SK-N-SH treated with all-trans-retinoic acid at 6 μM for 48 hours (cell line): Measurements from ENCODE around the gene PKD1.
A peak's percentile ranks its signal among the peaks of the same experiment; 100 is the strongest.
"Not testable (repeated sequence)": the region's sequence is repeated elsewhere in the genome, so short reads cannot be mapped to it uniquely, and the experiment has no call there.

ENCODE experiments used
- ATAC-seq: fragments of 200-7000 bp; cut with Tn5 transposase; 3 replicates; pipeline ENCODE4 v1.9.1; 2020; ENCODE audit warnings: mild to moderate bottlenecking, moderate library complexity
- ARNTL ChIP-seq: fragments of 450-650 bp; formaldehyde crosslinking; IDR thresholded peaks from 2 replicates; pipeline ENCODE4 v1.5.0; 2020; ENCODE audit warnings: low read depth, mild to moderate bottlenecking, moderate library complexity, borderline replicate concordance
- BACH2 ChIP-seq: fragments of 250-450 bp; sonication (Bioruptor Pico); IDR thresholded peaks from 2 replicates; pipeline ENCODE4 v1.9.0; 2021; ENCODE audit warnings: mild to moderate bottlenecking, borderline replicate concordance
- ESRRG ChIP-seq: fragments of 250-450 bp; sonication (Bioruptor Pico); IDR thresholded peaks from 2 replicates; pipeline ENCODE4 v1.6.1; 2021; ENCODE audit warnings: mild to moderate bottlenecking
- GLIS3 ChIP-seq: fragments of 250-450 bp; sonication (Bioruptor Pico); IDR thresholded peaks from 2 replicates; pipeline ENCODE4 v1.5.0; 2020; ENCODE audit warnings: mild to moderate bottlenecking, moderate library complexity
- OSR1 ChIP-seq: fragments of 250-450 bp; sonication (Bioruptor Pico); IDR thresholded peaks from 2 replicates; pipeline ENCODE4 v1.8.0; 2022; ENCODE audit warnings: moderate library complexity, mild to moderate bottlenecking, inconsistent platforms
- PATZ1 ChIP-seq: fragments of 250-450 bp; sonication (Bioruptor Pico); IDR thresholded peaks from 2 replicates; pipeline ENCODE4 v1.8.0; 2020; ENCODE audit warnings: mild to moderate bottlenecking, moderate library complexity, borderline replicate concordance
- RARB ChIP-seq: fragments of 250-450 bp; sonication (Bioruptor Pico); IDR thresholded peaks from 2 replicates; pipeline ENCODE4 v1.8.0; 2021; ENCODE audit warnings: mild to moderate bottlenecking, moderate library complexity
- SNAI2 ChIP-seq: fragments of 250-450 bp; sonication (Bioruptor Pico); IDR thresholded peaks from 2 replicates; pipeline ENCODE4 v1.5.0; 2020; ENCODE audit warnings: mild to moderate bottlenecking, moderate library complexity
- ZC3H10 ChIP-seq: fragments of 250-450 bp; sonication (Bioruptor Pico); IDR thresholded peaks from 2 replicates; pipeline ENCODE4 v1.5.1; 2021; ENCODE audit warnings: mild to moderate bottlenecking, moderate library complexity
- ZFP3 ChIP-seq: fragments of 250-450 bp; sonication (Bioruptor Pico); IDR thresholded peaks from 2 replicates; pipeline ENCODE4 v1.5.0; 2020; ENCODE audit warnings: mild to moderate bottlenecking, moderate library complexity
- ZNF70 ChIP-seq: fragments of 450-650 bp; formaldehyde crosslinking; IDR thresholded peaks from 2 replicates; pipeline ENCODE4 v1.5.0; 2020; ENCODE audit warnings: mild to moderate bottlenecking, moderate library complexity
- ZNF8 ChIP-seq: fragments of 450-650 bp; formaldehyde crosslinking; IDR thresholded peaks from 2 replicates; pipeline ENCODE4 v1.5.0; 2020; ENCODE audit warnings: mild to moderate bottlenecking, moderate library complexity
- TF ChIP-seq, protein P1 (sequence below): fragments of 250-450 bp; sonication (Bioruptor Pico); IDR thresholded peaks from 2 replicates; pipeline ENCODE4 v1.5.1; 2021; ENCODE audit warnings: mild to moderate bottlenecking, moderate library complexity
- TF ChIP-seq, protein P2 (sequence below): fragments of 250-450 bp; sonication (Bioruptor Pico); IDR thresholded peaks from 2 replicates; pipeline ENCODE4 v1.5.0; 2020; ENCODE audit warnings: mild to moderate bottlenecking, moderate library complexity

Gene PKD1

DNA sequence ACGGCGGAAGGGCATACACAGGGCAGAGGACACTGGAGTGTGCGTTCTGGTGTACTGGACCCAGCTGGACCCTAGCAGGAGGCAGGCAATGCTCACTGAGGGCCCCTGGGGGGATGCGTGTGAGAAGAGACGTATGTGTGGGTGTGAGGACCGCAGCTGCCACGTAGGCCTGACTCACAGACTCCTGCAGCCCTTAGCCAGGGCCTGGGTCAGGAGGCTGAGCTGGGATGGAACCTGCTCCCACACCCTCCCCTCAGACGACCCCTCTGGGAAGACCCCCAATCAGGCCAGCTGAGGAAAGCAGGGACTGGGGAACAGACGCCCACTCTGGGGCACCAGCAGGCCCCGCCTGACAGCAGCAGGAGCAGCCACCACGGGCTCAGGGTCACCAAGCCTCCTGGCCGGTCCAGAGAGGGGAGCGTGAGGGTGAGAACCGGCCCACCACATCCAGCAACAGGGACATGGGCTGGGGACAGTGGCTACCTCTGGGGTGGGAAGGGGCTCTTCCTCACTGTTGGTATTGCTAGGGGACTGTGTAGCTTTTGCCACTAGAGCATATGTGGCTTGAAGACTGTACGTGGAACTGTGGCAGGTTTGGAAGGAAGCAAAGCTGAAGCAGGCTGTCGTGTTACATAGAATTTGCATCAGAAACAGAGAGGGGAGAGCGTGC lies 28.4 kb downstream of the PKD1 start:
- ATAC-seq: peak; percentile 24; the same call in 2 of the 3 replicates

GRCh38 chr16:2106211-2106610 lies 29.5 kb downstream of the PKD1 start:
- ATAC-seq: not testable (repeated sequence)

DNA sequence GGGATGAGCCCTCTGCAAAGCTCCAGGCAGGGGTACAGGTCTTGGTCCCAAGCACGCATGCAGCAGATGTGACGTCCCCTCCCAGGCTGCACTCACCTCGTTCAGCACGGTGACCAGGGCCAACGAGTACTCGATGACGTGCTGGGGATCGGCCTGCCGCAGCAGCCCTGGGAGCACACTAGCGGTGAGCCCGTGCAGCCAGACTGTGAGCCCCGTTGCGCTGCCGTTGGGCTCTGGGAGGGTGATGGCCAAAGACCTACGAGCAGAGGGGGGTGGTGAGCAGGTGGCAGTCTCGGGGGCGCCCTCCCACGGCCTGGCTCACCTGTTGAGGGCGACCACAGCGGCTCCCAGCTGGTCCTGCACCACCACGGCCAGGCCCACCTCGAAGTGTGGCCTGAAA lies 29.9 kb downstream of the PKD1 start:
- not testable (repeated sequence) for ATAC-seq

DNA sequence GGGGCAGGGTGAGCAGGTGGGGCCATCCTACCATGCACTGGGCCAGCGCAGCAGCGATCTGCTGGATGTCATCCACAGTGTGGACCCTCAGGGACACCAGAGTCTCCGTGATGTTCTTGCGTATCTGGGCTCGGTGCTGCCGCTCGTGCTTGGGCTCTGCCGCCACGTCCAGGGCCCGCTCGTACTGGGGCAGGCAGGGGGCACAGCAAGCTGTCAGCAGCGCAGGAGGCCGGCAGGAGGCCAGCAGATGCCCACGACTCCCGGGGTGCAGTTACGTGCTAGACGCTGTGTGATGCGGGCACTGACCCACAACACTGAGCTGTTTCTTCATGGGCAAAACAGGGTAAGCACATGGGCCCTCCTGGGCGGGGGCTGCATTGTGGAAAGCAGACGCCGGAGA lies 30.4 kb downstream of the PKD1 start:
- not testable (repeated sequence) for ATAC-seq

- not testable (repeated sequence) for ATAC-seq
These were observed 31.2 kb downstream of the PKD1 start for GRCh38 chr16:2104464-2104863.

GRCh38 chr16:2102471-2102870 lies 33.2 kb downstream of the PKD1 start:
- TF ChIP-seq, protein P1, sequence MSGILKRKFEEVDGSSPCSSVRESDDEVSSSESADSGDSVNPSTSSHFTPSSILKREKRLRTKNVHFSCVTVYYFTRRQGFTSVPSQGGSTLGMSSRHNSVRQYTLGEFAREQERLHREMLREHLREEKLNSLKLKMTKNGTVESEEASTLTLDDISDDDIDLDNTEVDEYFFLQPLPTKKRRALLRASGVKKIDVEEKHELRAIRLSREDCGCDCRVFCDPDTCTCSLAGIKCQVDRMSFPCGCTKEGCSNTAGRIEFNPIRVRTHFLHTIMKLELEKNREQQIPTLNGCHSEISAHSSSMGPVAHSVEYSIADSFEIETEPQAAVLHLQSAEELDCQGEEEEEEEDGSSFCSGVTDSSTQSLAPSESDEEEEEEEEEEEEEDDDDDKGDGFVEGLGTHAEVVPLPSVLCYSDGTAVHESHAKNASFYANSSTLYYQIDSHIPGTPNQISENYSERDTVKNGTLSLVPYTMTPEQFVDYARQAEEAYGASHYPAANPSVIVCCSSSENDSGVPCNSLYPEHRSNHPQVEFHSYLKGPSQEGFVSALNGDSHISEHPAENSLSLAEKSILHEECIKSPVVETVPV (CRISPR knock-in tag): no peak
- TF ChIP-seq SNAI2 (CRISPR knock-in tag) (no peak), RARB (CRISPR knock-in tag) (no peak), ZNF8 (CRISPR knock-in tag) (no peak), ARNTL (CRISPR knock-in tag) (no peak), ESRRG (CRISPR knock-in tag) (no peak), ZFP3 (CRISPR knock-in tag) (no peak), BACH2 (CRISPR knock-in tag) (no peak), ZNF70 (CRISPR knock-in tag) (no peak), OSR1 (no peak), GLIS3 (no peak), ZC3H10 (CRISPR knock-in tag) (no peak)
- TF ChIP-seq, protein P2, sequence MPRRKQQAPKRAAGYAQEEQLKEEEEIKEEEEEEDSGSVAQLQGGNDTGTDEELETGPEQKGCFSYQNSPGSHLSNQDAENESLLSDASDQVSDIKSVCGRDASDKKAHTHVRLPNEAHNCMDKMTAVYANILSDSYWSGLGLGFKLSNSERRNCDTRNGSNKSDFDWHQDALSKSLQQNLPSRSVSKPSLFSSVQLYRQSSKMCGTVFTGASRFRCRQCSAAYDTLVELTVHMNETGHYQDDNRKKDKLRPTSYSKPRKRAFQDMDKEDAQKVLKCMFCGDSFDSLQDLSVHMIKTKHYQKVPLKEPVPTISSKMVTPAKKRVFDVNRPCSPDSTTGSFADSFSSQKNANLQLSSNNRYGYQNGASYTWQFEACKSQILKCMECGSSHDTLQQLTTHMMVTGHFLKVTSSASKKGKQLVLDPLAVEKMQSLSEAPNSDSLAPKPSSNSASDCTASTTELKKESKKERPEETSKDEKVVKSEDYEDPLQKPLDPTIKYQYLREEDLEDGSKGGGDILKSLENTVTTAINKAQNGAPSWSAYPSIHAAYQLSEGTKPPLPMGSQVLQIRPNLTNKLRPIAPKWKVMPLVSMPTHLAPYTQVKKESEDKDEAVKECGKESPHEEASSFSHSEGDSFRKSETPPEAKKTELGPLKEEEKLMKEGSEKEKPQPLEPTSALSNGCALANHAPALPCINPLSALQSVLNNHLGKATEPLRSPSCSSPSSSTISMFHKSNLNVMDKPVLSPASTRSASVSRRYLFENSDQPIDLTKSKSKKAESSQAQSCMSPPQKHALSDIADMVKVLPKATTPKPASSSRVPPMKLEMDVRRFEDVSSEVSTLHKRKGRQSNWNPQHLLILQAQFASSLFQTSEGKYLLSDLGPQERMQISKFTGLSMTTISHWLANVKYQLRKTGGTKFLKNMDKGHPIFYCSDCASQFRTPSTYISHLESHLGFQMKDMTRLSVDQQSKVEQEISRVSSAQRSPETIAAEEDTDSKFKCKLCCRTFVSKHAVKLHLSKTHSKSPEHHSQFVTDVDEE (CRISPR knock-in tag): no peak
- ATAC-seq: no peak

DNA sequence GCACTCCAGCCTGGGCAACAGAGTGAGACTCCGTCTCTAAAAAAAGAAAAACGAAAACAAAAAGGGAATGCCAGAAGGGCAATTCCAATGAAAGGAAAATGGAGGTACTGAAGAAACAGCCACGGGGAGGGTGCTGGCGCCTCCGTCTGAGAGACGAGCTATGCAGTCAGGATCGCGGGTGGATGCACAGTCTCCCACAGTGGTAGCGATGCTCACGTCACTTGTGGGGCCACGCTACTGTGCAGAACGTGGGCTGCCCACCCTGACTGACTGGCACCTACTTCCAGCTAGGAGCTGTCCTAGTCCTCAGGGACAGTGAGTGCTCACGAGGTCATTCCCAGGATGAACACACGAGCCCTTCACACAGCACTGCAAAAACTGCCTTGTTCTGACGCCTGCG lies 34.1 kb downstream of the PKD1 start:
- not testable (repeated sequence) for ATAC-seq

- not testable (repeated sequence) for ATAC-seq
These were observed 38.0 kb downstream of the PKD1 start for GRCh38 chr16:2097689-2098088.

DNA sequence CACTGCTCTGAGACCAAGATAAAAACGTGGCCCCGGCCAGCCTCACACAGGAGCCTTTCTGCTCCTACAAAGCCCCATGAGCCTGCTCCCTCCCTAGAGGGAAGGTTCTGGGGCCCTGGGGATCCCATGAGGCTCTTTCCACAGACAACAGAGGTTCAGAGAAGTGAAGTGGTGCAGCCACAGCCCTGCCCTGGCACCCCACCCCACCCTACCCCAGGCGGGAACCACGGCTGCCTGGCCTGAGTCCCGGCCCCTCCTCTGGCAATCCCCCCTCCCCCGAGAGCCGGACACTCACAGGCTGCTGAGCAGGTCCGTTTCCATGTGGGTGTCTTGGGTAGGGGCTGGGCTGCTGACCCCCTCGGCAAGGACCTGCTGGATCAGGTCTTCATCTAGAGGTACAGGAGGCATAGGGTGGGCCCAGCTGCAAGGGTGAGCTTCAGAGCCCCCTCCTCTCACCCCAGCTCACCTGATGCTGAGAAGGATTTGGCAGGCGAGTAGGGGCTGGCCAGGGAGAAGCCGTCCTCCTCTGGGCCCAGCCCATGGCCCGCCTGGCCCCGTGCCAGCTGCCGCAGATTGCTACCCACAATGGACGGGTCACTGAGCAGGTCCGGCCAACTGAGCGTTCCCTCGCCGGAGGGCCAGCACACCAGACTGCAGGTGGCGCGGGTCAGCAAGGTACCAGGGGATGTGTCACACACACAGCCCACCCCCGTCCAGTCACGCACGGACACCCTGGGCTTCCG lies 38.7 kb downstream of the PKD1 start:
- ATAC-seq: no peak
- no peak for TF ChIP-seq ZNF8 (CRISPR knock-in tag)
- no peak for TF ChIP-seq SNAI2 (CRISPR knock-in tag)
- TF ChIP-seq, protein P1 (CRISPR knock-in tag): no peak
- no peak for TF ChIP-seq PATZ1
